ENCODE results near the gene JRKL.

Gene JRKL

GRCh38 chr11:96389720-96390487, at the start of gene JRKL, which contains the start of gene CCDC82:
Gene JRKL, plus strand, starts transcription at chr11:96390013. Its CDS starts 637 bp downstream, at chr11:96390650.
Gene CCDC82, minus strand, starts transcription at chr11:96389912. Its CDS starts 5,165 bp downstream, at chr11:96384747.
- DNase-seq (ENCODE audit: low read depth), result peak; percentile 83

- no peak for DNase-seq (ENCODE audit: low read depth)
Measured at GRCh38 chr11:96340555-96340885, 49.3 kb upstream of the JRKL start.

- DNase-seq (ENCODE audit: low read depth), result no peak
Measured at GRCh38 chr11:96341211-96342013, 48.4 kb upstream of the JRKL start.

- DNase-seq (ENCODE audit: low read depth), result no peak
Measured at GRCh38 chr11:96342014-96342960, 47.5 kb upstream of the JRKL start.

- no peak for DNase-seq (ENCODE audit: low read depth)
Measured at GRCh38 chr11:96342961-96343711, 46.7 kb upstream of the JRKL start, which contains the start of gene MAML2. Gene MAML2, minus strand, starts transcription at chr11:96343195. Its CDS starts 1,300 bp downstream, at chr11:96341895.

GRCh38 chr11:96356848-96357247, 33.0 kb upstream of the JRKL start:
- no peak for DNase-seq (ENCODE audit: low read depth)

- DNase-seq (ENCODE audit: low read depth), result no peak
Measured at GRCh38 chr11:96357794-96358193, 32.0 kb upstream of the JRKL start.

GRCh38 chr11:96358321-96358720, 31.5 kb upstream of the JRKL start:
- no peak for DNase-seq (ENCODE audit: low read depth)

- DNase-seq (ENCODE audit: low read depth), result no peak
Measured at GRCh38 chr11:96361778-96362177, 28.0 kb upstream of the JRKL start.

GRCh38 chr11:96365493-96365892, 24.3 kb upstream of the JRKL start:
- DNase-seq (ENCODE audit: low read depth), result no peak

- DNase-seq (ENCODE audit: low read depth), result no peak
Measured at GRCh38 chr11:96366024-96366423, 23.8 kb upstream of the JRKL start.

GRCh38 chr11:96367342-96367741, 22.5 kb upstream of the JRKL start:
- DNase-seq (ENCODE audit: low read depth), result no peak

GRCh38 chr11:96373826-96374225, 16.0 kb upstream of the JRKL start:
- no peak for DNase-seq (ENCODE audit: low read depth)

GRCh38 chr11:96376796-96377195, 13.0 kb upstream of the JRKL start:
- no peak for DNase-seq (ENCODE audit: low read depth)

- no peak for DNase-seq (ENCODE audit: low read depth)
Measured at GRCh38 chr11:96384156-96384555, 5.7 kb upstream of the JRKL start.

- no peak for DNase-seq (ENCODE audit: low read depth)
Measured at GRCh38 chr11:96385187-96385586, 4.6 kb upstream of the JRKL start.

GRCh38 chr11:96388891-96389719, 708 bp upstream of the JRKL start:
- no peak for DNase-seq (ENCODE audit: low read depth)

GRCh38 chr11:96390488-96390792, 627 bp downstream of the JRKL start:
- DNase-seq (ENCODE audit: low read depth), result no peak

GRCh38 chr11:96391698-96392307, 2.0 kb downstream of the JRKL start:
- no peak for DNase-seq (ENCODE audit: low read depth)

GRCh38 chr11:96393753-96394348, 4.0 kb downstream of the JRKL start:
- DNase-seq (ENCODE audit: low read depth), result no peak
